ENCODE data around the gene RSPH1. TPM values are rescaled to one million over a fixed set of nuclear protein-coding genes. Genes with fewer than 3 reads are reported as not detected.

Gene RSPH1
- total and polyA plus RNA-seq, 5 donors, result not detected

DNA sequence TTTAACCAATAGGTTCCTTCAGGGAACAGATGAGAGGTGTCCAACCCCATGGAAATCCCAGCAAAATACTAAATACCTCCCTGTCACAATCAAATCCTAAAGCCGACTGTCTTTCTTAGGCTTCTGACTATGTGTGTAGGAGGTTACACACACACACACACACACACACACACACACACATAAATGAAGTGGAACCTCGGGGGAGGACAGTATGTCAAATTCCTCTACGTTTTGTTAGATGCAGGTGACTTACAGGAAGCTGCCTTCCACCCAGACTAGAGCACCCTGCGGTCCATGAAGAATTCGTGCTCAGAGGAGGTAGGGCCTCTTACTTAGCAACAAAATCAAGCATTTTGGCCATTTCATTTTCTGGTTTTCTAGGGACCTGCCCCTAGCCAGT is 16.4 kb downstream of the RSPH1 start:
- H3K27me3 ChIP-seq (ENCODE audit: control insufficient read depth, insufficient read depth), result no peaks in the 10 kb centered on the region
- H3K4me1 ChIP-seq (ENCODE audit: control insufficient read depth, insufficient read depth, low read length), result no peaks in the 10 kb centered on the region
- H3K9me3 ChIP-seq (ENCODE audit: control insufficient read depth, low read length), result no peaks in the 10 kb centered on the region
- H3K4me3 ChIP-seq (ENCODE audit: low read length), result no peak overlapping the region
- ATAC-seq (no peak), DNase-seq (no peak)
- no peak overlapping the region for H3K27ac ChIP-seq (ENCODE audit: low read length)
- intact Hi-C loops (cut with DNase I), result no loop called here
- 62% methylated on average over 5 of the region's 5 CpGs for WGBS

GRCh38 chr21:42478504-42478903 is 17.5 kb downstream of the RSPH1 start:
- DNase-seq (no peak), ATAC-seq (no peak)
- no peak overlapping the region for H3K27ac ChIP-seq (ENCODE audit: low read length)
- H3K27me3 ChIP-seq (ENCODE audit: control insufficient read depth, insufficient read depth), result no peaks in the 10 kb centered on the region
- intact Hi-C loops (cut with DNase I), result no loop called here
- no peak overlapping the region for H3K4me3 ChIP-seq (ENCODE audit: low read length)
- WGBS, result 83% methylated on average over 7 of the region's 7 CpGs
- H3K9me3 ChIP-seq (ENCODE audit: control insufficient read depth, low read length), result no peaks in the 10 kb centered on the region
- H3K4me1 ChIP-seq (ENCODE audit: control insufficient read depth, insufficient read depth, low read length), result no peaks in the 10 kb centered on the region

GRCh38 chr21:42476388-42477331 is 19.4 kb downstream of the RSPH1 start:
- 86% methylated on average over 25 of the region's 25 CpGs for WGBS
- no peak overlapping the region for H3K27ac ChIP-seq (ENCODE audit: low read length)
- ATAC-seq (no peak), DNase-seq (no peak)
- H3K4me3 ChIP-seq (ENCODE audit: low read length), result no peak overlapping the region
- H3K4me1 ChIP-seq (ENCODE audit: control insufficient read depth, insufficient read depth, low read length), result no peaks in the 10 kb centered on the region
- intact Hi-C loops (cut with DNase I), result no loop called here
- no peaks in the 10 kb centered on the region for H3K27me3 ChIP-seq (ENCODE audit: control insufficient read depth, insufficient read depth)
- no peaks in the 10 kb centered on the region for H3K9me3 ChIP-seq (ENCODE audit: control insufficient read depth, low read length)

- Histone ChIP-seq H3K27ac (ENCODE audit: low read length) (no peak overlapping the region), H3K4me1 (ENCODE audit: control insufficient read depth, insufficient read depth, low read length) (no peaks in the 10 kb centered on the region), H3K27me3 (ENCODE audit: control insufficient read depth, insufficient read depth) (no peaks in the 10 kb centered on the region), H3K9me3 (ENCODE audit: control insufficient read depth, low read length) (no peaks in the 10 kb centered on the region), H3K4me3 (ENCODE audit: low read length) (no peak overlapping the region)
- peak in 1 of 2 donors; percentile 16 for ATAC-seq
- WGBS, result 88% methylated on average over 18 of the region's 18 CpGs
- no peak for DNase-seq
- intact Hi-C loops (cut with DNase I), result no loop called here
Measured at GRCh38 chr21:42475526-42476387, 20.3 kb downstream of the RSPH1 start.

GRCh38 chr21:42475036-42475435 is 21.0 kb downstream of the RSPH1 start:
- Histone ChIP-seq H3K27ac (ENCODE audit: low read length) (no peak overlapping the region), H3K27me3 (ENCODE audit: control insufficient read depth, insufficient read depth) (no peaks in the 10 kb centered on the region), H3K4me1 (ENCODE audit: control insufficient read depth, insufficient read depth, low read length) (no peaks in the 10 kb centered on the region), H3K4me3 (ENCODE audit: low read length) (no peak overlapping the region), H3K9me3 (ENCODE audit: control insufficient read depth, low read length) (no peaks in the 10 kb centered on the region)
- ATAC-seq (no peak), DNase-seq (no peak)
- intact Hi-C loops (cut with DNase I), result no loop called here
- WGBS, result 88% methylated on average over 7 of the region's 7 CpGs

DNA sequence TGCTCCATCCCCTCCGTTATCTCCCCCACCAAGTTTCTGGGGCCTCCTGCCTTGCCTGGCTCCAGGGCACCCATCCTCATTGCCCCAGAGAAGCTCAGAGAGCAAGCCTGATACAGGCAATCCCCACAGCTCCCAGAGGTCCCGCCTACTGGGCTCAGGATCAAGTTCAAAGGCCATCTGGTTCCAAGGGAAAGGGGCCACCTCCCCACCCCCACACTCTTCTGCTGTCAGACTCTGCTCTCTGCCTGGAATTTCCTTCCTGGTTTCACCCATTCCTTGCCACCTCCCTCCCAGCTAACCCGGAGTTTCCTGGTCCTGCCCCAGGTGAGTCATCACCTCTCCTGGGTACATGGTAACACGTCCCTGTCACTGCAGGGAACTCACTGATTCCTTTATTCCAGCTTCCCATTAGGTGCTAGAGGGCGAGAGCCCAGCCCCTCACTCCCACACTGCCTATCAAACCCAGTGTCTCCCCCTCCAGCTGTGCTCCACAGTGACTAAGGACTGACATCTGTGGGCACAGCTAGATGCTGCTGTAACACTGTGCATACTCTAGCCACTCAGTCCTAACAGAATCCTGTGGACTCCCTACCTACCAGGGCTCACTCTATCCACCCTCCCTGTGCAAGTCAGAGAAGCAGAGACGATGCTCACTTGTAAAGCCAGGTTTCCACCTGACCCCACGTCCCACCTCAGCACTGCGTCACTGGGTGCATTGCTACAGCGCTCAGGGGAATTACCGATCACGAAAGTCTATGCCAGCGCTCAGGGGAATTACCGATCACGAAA is 21.8 kb downstream of the RSPH1 start:
- DNase-seq, result peak in 1 of 3 donors; percentile 27
- Histone ChIP-seq H3K4me3 (ENCODE audit: low read length) (no peak overlapping the region), H3K4me1 (ENCODE audit: control insufficient read depth, insufficient read depth, low read length) (no peaks in the 10 kb centered on the region), H3K27ac (ENCODE audit: low read length) (no peak overlapping the region), H3K27me3 (ENCODE audit: control insufficient read depth, insufficient read depth) (no peaks in the 10 kb centered on the region), H3K9me3 (ENCODE audit: control insufficient read depth, low read length) (no peaks in the 10 kb centered on the region)
- peak; percentile 57 to 83 for ATAC-seq
- WGBS, result 70% methylated on average over 14 of the region's 14 CpGs
- intact Hi-C loops (cut with DNase I), result no loop called here

DNA sequence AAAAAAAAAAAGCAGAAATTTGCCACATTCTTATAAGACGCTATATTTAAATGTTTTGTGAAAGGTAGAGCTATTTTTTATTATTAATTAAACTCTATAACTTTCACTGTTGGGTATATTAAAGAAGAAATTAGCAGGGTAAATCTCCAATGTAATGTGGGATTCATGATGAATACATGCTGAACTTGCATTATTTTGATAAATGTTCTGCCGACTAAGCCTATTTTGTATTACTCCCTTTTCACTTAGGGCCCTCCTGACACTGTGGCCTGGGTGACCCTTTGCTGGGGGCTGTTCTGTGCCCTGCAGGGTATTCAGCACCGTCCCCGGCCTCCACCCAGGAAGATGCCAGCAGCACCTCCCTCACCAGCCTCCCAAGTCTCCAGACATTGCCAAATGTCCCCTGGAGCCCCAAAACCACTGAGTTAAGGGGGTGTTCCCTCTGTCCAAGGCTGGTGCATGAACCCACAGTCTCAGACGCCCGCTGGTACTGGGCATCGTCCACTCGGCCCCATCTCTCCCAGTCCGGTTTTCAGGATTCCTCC is 22.5 kb downstream of the RSPH1 start:
- 80% methylated on average over 9 of the region's 9 CpGs for WGBS

DNA sequence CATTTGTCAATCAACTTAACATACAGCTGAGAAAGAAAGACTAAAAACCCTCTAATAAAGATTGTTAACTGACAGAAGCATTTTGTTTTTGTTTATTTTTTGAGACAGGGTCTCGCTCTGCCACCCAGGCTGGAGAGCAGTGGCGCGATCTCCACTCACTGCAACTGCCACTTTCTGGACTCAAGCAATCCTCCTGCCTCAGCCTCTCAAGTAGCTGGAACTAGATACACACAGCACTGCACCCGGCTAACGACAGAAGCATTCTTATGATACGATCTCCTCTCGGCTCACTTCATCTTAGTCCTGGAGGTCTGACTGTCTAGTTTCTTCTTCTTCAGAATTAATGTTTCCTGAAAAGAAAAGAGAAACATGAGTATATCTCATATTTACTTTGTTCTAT is 23.5 kb downstream of the RSPH1 start:
- WGBS, result 72% methylated on average over 7 of the region's 7 CpGs
- H3K27me3 ChIP-seq (ENCODE audit: control insufficient read depth, insufficient read depth), result no peaks in the 10 kb centered on the region
- no peak for DNase-seq
- H3K4me3 ChIP-seq (ENCODE audit: low read length), result no peak overlapping the region
- no peak overlapping the region for H3K27ac ChIP-seq (ENCODE audit: low read length)
- no peak for ATAC-seq
- no peaks in the 10 kb centered on the region for H3K4me1 ChIP-seq (ENCODE audit: control insufficient read depth, insufficient read depth, low read length)
- H3K9me3 ChIP-seq (ENCODE audit: control insufficient read depth, low read length), result no peaks in the 10 kb centered on the region
- intact Hi-C loops (cut with DNase I), result no loop called here

More for the DNA sequence above, 22.5 kb downstream of the RSPH1 start:
- DNase-seq (no peak), ATAC-seq (no peak)
- intact Hi-C loops (cut with DNase I), result no loop called here
- Histone ChIP-seq H3K4me3 (ENCODE audit: low read length) (no peak overlapping the region), H3K27me3 (ENCODE audit: control insufficient read depth, insufficient read depth) (no peaks in the 10 kb centered on the region), H3K9me3 (ENCODE audit: control insufficient read depth, low read length) (no peaks in the 10 kb centered on the region), H3K4me1 (ENCODE audit: control insufficient read depth, insufficient read depth, low read length) (no peaks in the 10 kb centered on the region), H3K27ac (ENCODE audit: low read length) (no peak overlapping the region)

GRCh38 chr21:42471716-42472330 is 24.2 kb downstream of the RSPH1 start:
- Histone ChIP-seq H3K27ac (ENCODE audit: low read length) (no peak overlapping the region), H3K9me3 (ENCODE audit: control insufficient read depth, low read length) (no peaks in the 10 kb centered on the region), H3K4me1 (ENCODE audit: control insufficient read depth, insufficient read depth, low read length) (no peaks in the 10 kb centered on the region), H3K27me3 (ENCODE audit: control insufficient read depth, insufficient read depth) (no peaks in the 10 kb centered on the region), H3K4me3 (ENCODE audit: low read length) (no peak overlapping the region)
- intact Hi-C loops (cut with DNase I), result no loop called here
- no peak for DNase-seq
- 89% methylated on average over 13 of the region's 13 CpGs for WGBS
- ATAC-seq, result no peak

DNA sequence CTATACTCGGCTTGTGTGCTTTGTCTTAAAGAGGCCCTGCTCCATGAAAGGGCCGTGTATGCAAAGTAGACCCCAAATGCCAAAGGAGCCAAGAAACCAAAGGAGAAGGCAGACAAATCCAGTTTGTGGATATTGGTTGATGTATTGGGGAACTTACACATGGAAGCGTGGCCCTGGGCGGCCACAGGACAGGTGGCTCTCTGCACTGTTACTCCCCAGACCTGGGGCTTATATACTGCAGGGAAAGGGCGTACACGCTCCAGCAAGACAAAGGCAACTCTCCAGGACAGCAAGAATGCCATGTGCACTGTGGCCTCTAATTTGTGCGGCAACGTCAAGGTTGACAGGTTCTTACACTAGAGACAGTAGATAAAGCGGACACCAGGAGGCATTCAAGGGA is 24.8 kb downstream of the RSPH1 start:
- Histone ChIP-seq H3K4me1 (ENCODE audit: control insufficient read depth, insufficient read depth, low read length) (no peaks in the 10 kb centered on the region), H3K27me3 (ENCODE audit: control insufficient read depth, insufficient read depth) (no peaks in the 10 kb centered on the region), H3K4me3 (ENCODE audit: low read length) (no peak overlapping the region), H3K27ac (ENCODE audit: low read length) (no peak overlapping the region), H3K9me3 (ENCODE audit: control insufficient read depth, low read length) (no peaks in the 10 kb centered on the region)
- DNase-seq, result no peak
- no peak for ATAC-seq
- WGBS, result 89% methylated on average over 9 of the region's 9 CpGs
- intact Hi-C loops (cut with DNase I), result no loop called here

Measured in right cardiac atrium (tissue), 5 donors.